K562 (cell line): ENCODE results near the gene UFSP1. TPM values are rescaled to one million over a fixed set of nuclear protein-coding genes. Genes with fewer than 3 reads are reported as not detected.

Experiments used
- ATF7 ChIP-seq: fragments of 450-650 bp; IDR thresholded peaks from 2 replicates; pipeline ENCODE4 v1.7.1; 2014; ENCODE audit warnings: mild to moderate bottlenecking, moderate library complexity
- CAMTA2 ChIP-seq: fragments of 250-450 bp; sonication (Bioruptor Pico); conservative IDR thresholded peaks from 2 replicates; pipeline ENCODE4 v1.5.1; 2022
- CBX8 ChIP-seq: fragments of 200-600 bp; sonication (generic); IDR thresholded peaks from 2 replicates; pipeline ENCODE4 v1.6.1; 2012; ENCODE audit warnings: borderline replicate concordance, mixed run types, low read depth, mild to moderate bottlenecking, moderate library complexity, mixed read lengths, low read length, control low read depth, inconsistent platforms; ENCODE audit not compliant: poor library complexity, severe bottlenecking; ENCODE audit errors: extremely low read depth
- CREBBP ChIP-seq: IDR thresholded peaks from one replicate; pipeline ENCODE4 v1.6.1; 2012; ENCODE audit warnings: low read depth, mild to moderate bottlenecking, control low read depth, inconsistent platforms, low read length
- DIDO1 ChIP-seq: fragments of 450-650 bp; IDR thresholded peaks from 2 replicates; pipeline ENCODE4 v1.6.1; 2016; ENCODE audit warnings: low read depth, missing biosample characterization, missing genetic modification characterization
- FOXA1 ChIP-seq: fragments of 450-650 bp; IDR thresholded peaks from 2 replicates; pipeline ENCODE4 v1.6.1; 2016; ENCODE audit warnings: mild to moderate bottlenecking, borderline replicate concordance
- FOXJ3 ChIP-seq: sonication (generic); formaldehyde crosslinking; IDR thresholded peaks from 2 replicates; pipeline ENCODE4 v1.4.0; 2020; ENCODE audit warnings: mild to moderate bottlenecking, missing genetic modification reagents
- FUS ChIP-seq: fragments of 200-400 bp; formaldehyde crosslinking; optimal IDR thresholded peaks from 2 replicates; pipeline ENCODE3; 2017; ENCODE audit warnings: low read depth, low read length
- HDAC2 ChIP-seq: fragments of 450-650 bp; IDR thresholded peaks from 2 replicates; pipeline ENCODE4 v1.6.1; 2016; ENCODE audit warnings: mild to moderate bottlenecking
- HDAC6 ChIP-seq: IDR thresholded peaks from 2 replicates; pipeline ENCODE4 v1.6.1; 2012; ENCODE audit warnings: low read depth, mild to moderate bottlenecking, control low read depth, inconsistent platforms, low read length, moderate library complexity
- HMG20A ChIP-seq: fragments of 450-650 bp; formaldehyde crosslinking; conservative IDR thresholded peaks from 2 replicates; pipeline ENCODE4 v1.4.0; 2020; ENCODE audit warnings: mild to moderate bottlenecking, mixed read lengths
- KAT7 ChIP-seq: sonication (generic); formaldehyde crosslinking; IDR thresholded peaks from 2 replicates; pipeline ENCODE4 v1.8.0; 2022; ENCODE audit warnings: missing genetic modification reagents, mild to moderate bottlenecking, borderline replicate concordance
- KAT8 ChIP-seq: fragments of 450-650 bp; IDR thresholded peaks from 2 replicates; pipeline ENCODE4 v1.6.1; 2016; ENCODE audit warnings: low read depth, mild to moderate bottlenecking
- KDM1A ChIP-seq, 2 experiments: fragments of 450-650 bp; IDR thresholded peaks; 2 replicates each; pipeline ENCODE4 v1.6.1; 2016; ENCODE audit warnings: mild to moderate bottlenecking in 2 of 2
- PTBP1 ChIP-seq: fragments of 200-400 bp; formaldehyde crosslinking; IDR thresholded peaks from 2 replicates; pipeline ENCODE4 v1.6.1; 2017; ENCODE audit warnings: low read depth, low read length
- SMAD4 ChIP-seq: fragments of 250-450 bp; sonication (Bioruptor Pico); conservative IDR thresholded peaks from 2 replicates; pipeline ENCODE4 v1.8.0; 2021; ENCODE audit warnings: inconsistent platforms, mild to moderate bottlenecking, moderate library complexity
- TCF7L2 ChIP-seq: fragments of 150-350 bp; IDR thresholded peaks from 2 replicates; pipeline ENCODE4 v1.6.1; 2016; ENCODE audit warnings: low read depth, mild to moderate bottlenecking, low read length, moderate library complexity
- U2AF2 ChIP-seq: fragments of 200-400 bp; formaldehyde crosslinking; optimal IDR thresholded peaks from 2 replicates; pipeline ENCODE3; 2017; ENCODE audit warnings: low read depth, mild to moderate bottlenecking, low read length
- ZBTB1 ChIP-seq: sonication (generic); formaldehyde crosslinking; IDR thresholded peaks from 2 replicates; pipeline ENCODE4 v1.8.1; 2023; ENCODE audit warnings: missing genetic modification reagents, low read depth, mild to moderate bottlenecking, borderline replicate concordance
- ZFP36 ChIP-seq: fragments of 150-350 bp; IDR thresholded peaks from 2 replicates; pipeline ENCODE4 v1.6.1; 2018; ENCODE audit warnings: low read length, low read depth; ENCODE audit not compliant: partially characterized antibody
- ZNF134 ChIP-seq: fragments of 250-450 bp; sonication (Bioruptor Pico); conservative IDR thresholded peaks from 2 replicates; pipeline ENCODE4 v1.4.0; 2020
- ZNF140 ChIP-seq: fragments of 250-450 bp; sonication (Bioruptor Pico); IDR thresholded peaks from 2 replicates; pipeline ENCODE4 v1.8.0; 2021; ENCODE audit warnings: moderate library complexity, mild to moderate bottlenecking, inconsistent platforms
- ZNF445 ChIP-seq: fragments of 250-450 bp; sonication (Bioruptor Pico); IDR thresholded peaks from 2 replicates; pipeline ENCODE4 v1.4.0; 2020; ENCODE audit warnings: low read depth, mild to moderate bottlenecking, moderate library complexity
- ZNF507 ChIP-seq: conservative IDR thresholded peaks from 2 replicates; pipeline ENCODE4 v1.6.1; 2017; ENCODE audit warnings: missing genetic modification characterization, missing compliant biosample characterization
- polyA plus RNA-seq, 8 experiments: library from polyadenylated mRNA; depleted of rRNA in 4 of 8; stranded (reverse) in 5 of 8; unstranded in 3 of 8; fragments of >200 nt; fragmentation: Nextera tagmentation in 2 of 8; fragmentation: Illumina TruSeq in 1 of 8; extraction: Ambion mirVana in 2 of 8; extraction: Trizol in 1 of 8; gene quantifications; 2 replicates each; pipeline versions ENCODE4 v1.2.1 to v1.2.3, GENCODE V29; 2011 to 2014; ENCODE audit warnings: inconsistent platforms in 1 of 8, missing spikeins in 1 of 8
- total RNA-seq, 7 experiments: library from RNA; depleted of rRNA in 6 of 7; stranded (reverse); fragments of >200 nt in 6 of 7; fragmentation: Illumina TruSeq in 2 of 7; extraction: Trizol in 2 of 7; gene quantifications; 2 replicates each; pipeline versions ENCODE4 v1.2.1 to v1.2.3, GENCODE V29; 2011 to 2021; ENCODE audit warnings: low replicate concordance in 1 of 7

Gene UFSP1
- total and polyA plus RNA-seq, 9 of the 15 experiments (the other 6 are each of a cell fraction or from before 2014, with no cell fraction given), result 0.50 to 18.8 (median 2.1) TPM

GRCh38 chr7:100867040-100867775 is 22.3 kb downstream of the UFSP1 start, which contains the start of gene TRIP6 (continued):
- TF ChIP-seq SMAD4 (CRISPR knock-in tag) (peak; percentile 80), FUS (no peak), ZFP36 (no peak), FOXA1 (no peak), PTBP1 (0 out of 2 replicates have a peak, but pooled peaks have one; percentile 4), CBX8 (no peak), KAT8 (no peak), HDAC6 (no peak), CAMTA2 (CRISPR knock-in tag) (no peak), FOXJ3 (CRISPR knock-in tag) (no peak), HMG20A (CRISPR knock-in tag) (no peak), ZNF134 (CRISPR knock-in tag) (no peak), KDM1A (IDR thresholded peaks at IDR 0.05) (peak in 1 of 2 experiments; percentile 45; a peak in 1 of 4 replicates), ZBTB1 (CRISPR knock-in tag) (peak; percentile 85), CREBBP (no peak), TCF7L2 (no peak), KAT7 (CRISPR knock-in tag) (0 out of 2 replicates have a peak, but pooled peaks have one; percentile 21), ZNF140 (CRISPR knock-in tag) (no peak), ZNF507 (no peak), U2AF2 (no peak), DIDO1 (tag) (0 out of 2 replicates have a peak, but pooled peaks have one; percentile 42), HDAC2 (peak; percentile 85), ATF7 (peak; percentile 100), ZNF445 (CRISPR knock-in tag) (no peak)
- TF ChIP-seq, all 486 proteins: peak for 175
